OCI-LY3 (cell line): ENCODE data around the gene SPPL3.

Source experiments
- H2AFZ ChIP-seq: fragments of 200-600, 300-600 bp; shearing (Covaris generic); 2 replicates; pipeline ENCODE4 v1.6.0; 2014; ENCODE audit warnings: antibody characterized with exemption, low read depth, low read length
- H3K27ac ChIP-seq: fragments of 200-600, 300-600 bp; sonication (generic); 2 replicates; pipeline ENCODE4 v1.5.1; 2014; ENCODE audit warnings: mild to moderate bottlenecking, low read length, moderate library complexity, mixed read lengths
- H3K27me3 ChIP-seq: fragments of 200-600, 300-600 bp; sonication (generic); 2 replicates; pipeline ENCODE4 v1.6.1; 2014; ENCODE audit warnings: low read depth, low read length, mixed read lengths
- H3K36me3 ChIP-seq: fragments of 200-600, 300-600 bp; sonication (generic); replicated peaks from 2 replicates; pipeline ENCODE3; 2014; ENCODE audit warnings: low read depth, low read length, mixed read lengths
- H3K4me1 ChIP-seq: fragments of 300-600, 200-600 bp; sonication (generic); 2 replicates; pipeline ENCODE4 v1.6.1; 2014; ENCODE audit warnings: low read length, mixed read lengths
- H3K4me2 ChIP-seq: fragments of 200-600, 300-600 bp; sonication (generic); 2 replicates; pipeline ENCODE4 v1.6.1; 2014; ENCODE audit warnings: low read length, mixed read lengths
- H3K4me3 ChIP-seq: fragments of 300-600, 200-600 bp; sonication (generic); 2 replicates; pipeline ENCODE4 v1.5.1; 2014; ENCODE audit warnings: antibody characterized with exemption, mild to moderate bottlenecking, low read length, moderate library complexity
- H3K79me2 ChIP-seq: fragments of 300-600, 200-600 bp; shearing (Covaris generic); 2 replicates; pipeline ENCODE4 v1.6.1; 2014; ENCODE audit warnings: mild to moderate bottlenecking, low read length, mixed read lengths
- H3K9ac ChIP-seq: fragments of 300-600, 200-600 bp; shearing (Covaris generic); 2 replicates; pipeline ENCODE4 v1.6.0; 2014; ENCODE audit warnings: mild to moderate bottlenecking, low read length, moderate library complexity
- H3K9me3 ChIP-seq: fragments of 200-600, 300-600 bp; shearing (Covaris generic); 2 replicates; pipeline ENCODE4 v1.6.1; 2014; ENCODE audit warnings: low read length, mixed read lengths; ENCODE audit not compliant: insufficient read depth
- H4K20me1 ChIP-seq: fragments of 200-600, 300-600 bp; sonication (generic); 2 replicates; pipeline ENCODE4 v1.6.1; 2016; ENCODE audit warnings: low read length, mixed read lengths; ENCODE audit not compliant: insufficient read depth
- EZH2phosphoT487 ChIP-seq: fragments of 200-600 bp; shearing (Covaris generic); IDR thresholded peaks from 2 replicates; pipeline ENCODE4 v1.6.1; 2018; ENCODE audit warnings: antibody characterized with exemption, mixed run types, low read depth
- TF ChIP-seq, protein P1 (sequence below): fragments of 200-600, 300-600 bp; sonication (generic); IDR thresholded peaks from 2 replicates; pipeline ENCODE4 v1.5.1; 2014; ENCODE audit warnings: antibody characterized with exemption, low read length, low read depth

The SPPL3 gene

DNA sequence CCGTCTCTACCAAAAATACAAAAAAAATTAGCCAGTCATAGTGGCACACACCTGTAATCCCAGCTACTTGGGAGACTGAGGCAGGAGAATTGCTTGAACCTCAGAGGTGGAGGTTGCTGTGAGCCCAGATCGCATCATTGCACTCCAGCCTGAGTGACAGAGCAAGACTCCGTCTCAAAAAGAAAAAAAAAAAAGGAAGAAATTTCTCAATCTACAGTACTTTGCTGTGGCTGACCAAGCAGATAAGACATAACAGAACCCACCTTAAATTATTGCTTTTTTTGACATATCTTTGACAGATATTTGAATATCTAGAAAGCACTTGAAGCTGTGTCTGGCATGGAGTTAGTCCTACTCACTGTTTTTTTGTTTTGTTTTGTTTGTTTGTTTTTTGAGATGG lies 39.3 kb upstream of the SPPL3 start:
- H3K9me3 ChIP-seq: no peaks in the 10 kb centered on the region
- H3K27me3 ChIP-seq: peaks cover 22% of the 10 kb centered on the region
- H3K79me2 ChIP-seq: no peaks in the 10 kb centered on the region
- H4K20me1 ChIP-seq: no peaks in the 10 kb centered on the region
- no peaks in the 10 kb centered on the region for H3K36me3 ChIP-seq
- H2AFZ ChIP-seq: no peak overlapping the region
- no peak overlapping the region for H3K4me3 ChIP-seq
- TF ChIP-seq, protein P1, sequence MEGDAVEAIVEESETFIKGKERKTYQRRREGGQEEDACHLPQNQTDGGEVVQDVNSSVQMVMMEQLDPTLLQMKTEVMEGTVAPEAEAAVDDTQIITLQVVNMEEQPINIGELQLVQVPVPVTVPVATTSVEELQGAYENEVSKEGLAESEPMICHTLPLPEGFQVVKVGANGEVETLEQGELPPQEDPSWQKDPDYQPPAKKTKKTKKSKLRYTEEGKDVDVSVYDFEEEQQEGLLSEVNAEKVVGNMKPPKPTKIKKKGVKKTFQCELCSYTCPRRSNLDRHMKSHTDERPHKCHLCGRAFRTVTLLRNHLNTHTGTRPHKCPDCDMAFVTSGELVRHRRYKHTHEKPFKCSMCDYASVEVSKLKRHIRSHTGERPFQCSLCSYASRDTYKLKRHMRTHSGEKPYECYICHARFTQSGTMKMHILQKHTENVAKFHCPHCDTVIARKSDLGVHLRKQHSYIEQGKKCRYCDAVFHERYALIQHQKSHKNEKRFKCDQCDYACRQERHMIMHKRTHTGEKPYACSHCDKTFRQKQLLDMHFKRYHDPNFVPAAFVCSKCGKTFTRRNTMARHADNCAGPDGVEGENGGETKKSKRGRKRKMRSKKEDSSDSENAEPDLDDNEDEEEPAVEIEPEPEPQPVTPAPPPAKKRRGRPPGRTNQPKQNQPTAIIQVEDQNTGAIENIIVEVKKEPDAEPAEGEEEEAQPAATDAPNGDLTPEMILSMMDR: no peak
- no peak for TF ChIP-seq EZH2phosphoT487
- H3K9ac ChIP-seq: no peak overlapping the region
- H3K4me2 ChIP-seq: no peak overlapping the region
- no peak overlapping the region for H3K27ac ChIP-seq
- H3K4me1 ChIP-seq: peaks cover 21% of the 10 kb centered on the region

DNA sequence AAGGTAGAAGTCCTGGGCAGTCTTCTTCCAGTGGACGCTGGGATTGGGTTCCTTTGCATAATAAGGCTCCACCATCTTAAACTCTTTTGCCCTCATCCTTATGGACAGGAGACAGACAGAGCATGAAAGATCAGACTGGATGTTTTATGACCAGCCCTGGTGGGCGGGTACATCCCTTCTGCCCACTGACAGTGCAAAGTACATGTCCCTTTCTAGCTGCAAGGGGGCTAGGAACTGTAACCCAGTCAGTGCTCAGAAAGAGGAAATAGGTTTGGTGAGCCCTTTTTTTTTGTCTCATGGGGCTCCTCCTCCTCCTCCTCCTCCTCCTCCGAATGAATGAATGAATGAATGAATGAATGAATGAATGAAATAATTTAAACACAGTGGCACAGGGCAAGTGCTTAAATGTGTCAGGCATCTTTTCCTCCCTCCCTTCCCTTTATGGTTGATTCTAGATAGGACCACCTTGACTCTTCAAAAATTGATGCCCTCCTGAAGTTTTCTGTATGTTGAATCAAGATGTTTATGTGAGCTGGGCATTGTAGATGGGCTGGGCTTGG lies 37.8 kb upstream of the SPPL3 start:
- Histone ChIP-seq H3K79me2 (no peaks in the 10 kb centered on the region), H2AFZ (no peak overlapping the region), H3K27me3 (peaks cover 23% of the 10 kb centered on the region), H3K27ac (no peak overlapping the region), H3K4me2 (no peak overlapping the region), H3K9me3 (no peaks in the 10 kb centered on the region), H4K20me1 (no peaks in the 10 kb centered on the region), H3K4me3 (no peak overlapping the region), H3K9ac (no peak overlapping the region), H3K36me3 (no peaks in the 10 kb centered on the region), H3K4me1 (peaks cover 21% of the 10 kb centered on the region)
- TF ChIP-seq EZH2phosphoT487: no peak
- TF ChIP-seq, protein P1: no peak

DNA sequence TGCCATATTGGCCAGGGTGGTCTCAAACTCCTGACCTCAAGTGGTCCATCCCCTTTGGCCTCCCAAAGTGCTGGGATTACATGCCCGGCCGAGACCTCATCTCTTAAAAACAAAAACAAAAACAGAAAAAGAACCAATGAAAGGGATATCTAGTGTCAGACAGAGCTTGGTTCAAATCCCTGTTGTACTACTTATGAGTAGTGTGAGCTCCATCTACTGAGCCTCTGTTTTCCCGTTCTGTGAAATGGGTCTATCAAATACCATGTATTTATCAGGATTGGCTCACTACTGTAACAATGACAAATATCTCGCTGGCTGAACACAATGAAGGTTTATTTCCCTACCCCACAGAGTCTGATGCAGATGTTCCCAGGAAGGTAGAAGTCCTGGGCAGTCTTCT lies 37.3 kb upstream of the SPPL3 start:
- Histone ChIP-seq H4K20me1 (no peaks in the 10 kb centered on the region), H3K27me3 (peaks cover 23% of the 10 kb centered on the region), H3K4me3 (no peak overlapping the region), H3K4me1 (peaks cover 21% of the 10 kb centered on the region), H3K36me3 (no peaks in the 10 kb centered on the region), H3K27ac (no peak overlapping the region), H3K9me3 (no peaks in the 10 kb centered on the region), H3K79me2 (no peaks in the 10 kb centered on the region), H3K4me2 (no peak overlapping the region), H2AFZ (no peak overlapping the region), H3K9ac (no peak overlapping the region)
- TF ChIP-seq, protein P1: no peak
- TF ChIP-seq EZH2phosphoT487: no peak

DNA sequence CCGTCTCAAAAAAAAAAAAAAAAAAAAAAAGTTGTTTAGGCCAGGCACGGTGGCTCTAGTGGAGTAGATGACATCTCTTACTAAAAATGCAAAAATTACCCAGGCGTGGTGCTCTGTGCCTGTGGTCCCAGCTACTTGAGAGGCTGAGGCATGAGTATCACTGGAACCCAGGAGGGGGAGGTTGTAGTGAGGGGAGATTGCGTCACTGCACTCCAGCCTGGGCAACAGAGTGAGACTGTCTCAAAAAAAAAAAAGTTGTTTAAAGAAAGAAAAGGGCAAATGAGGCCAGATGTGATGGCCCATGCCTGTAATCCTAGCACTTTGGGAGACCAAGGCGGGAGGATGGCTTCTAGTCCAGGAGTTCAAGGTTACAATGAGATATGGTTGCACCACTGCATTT lies 36.6 kb upstream of the SPPL3 start:
- H3K27ac ChIP-seq: no peak overlapping the region
- no peak for TF ChIP-seq EZH2phosphoT487
- TF ChIP-seq, protein P1: no peak
- H3K4me3 ChIP-seq: no peak overlapping the region
- no peak overlapping the region for H3K9ac ChIP-seq
- H3K79me2 ChIP-seq: no peaks in the 10 kb centered on the region
- H3K4me2 ChIP-seq: no peak overlapping the region
- H3K9me3 ChIP-seq: no peaks in the 10 kb centered on the region
- H2AFZ ChIP-seq: no peak overlapping the region
- H3K36me3 ChIP-seq: no peaks in the 10 kb centered on the region
- peaks cover 23% of the 10 kb centered on the region for H3K27me3 ChIP-seq
- H4K20me1 ChIP-seq: no peaks in the 10 kb centered on the region
- peaks cover 27% of the 10 kb centered on the region for H3K4me1 ChIP-seq
